Thymus (tissue), 11 donors: Measurements from ENCODE around the gene ATP4B. TPM values are rescaled to one million over a fixed set of nuclear protein-coding genes. Genes with fewer than 3 reads are reported as not detected.

ENCODE experiments used
- DNase-seq, 9 donors: peaks; one replicate each; pipeline ENCODE4 v3.0.0-alpha.2; 2013; ENCODE audit warnings: low spot score in 9 of 9, low read depth in 6 of 9, missing footprints in 1 of 9
- H3K27ac ChIP-seq, 2 donors: one replicate each; pipeline ENCODE4 v1.5.1; 2013; ENCODE audit warnings: control low read depth in 1 of 2, low read depth in 1 of 2, low read length in 1 of 2, mild to moderate bottlenecking in 1 of 2, moderate library complexity in 1 of 2
- H3K27me3 ChIP-seq, 2 donors: one replicate each; pipeline ENCODE4 v1.5.1; 2013; ENCODE audit warnings: low read length in 1 of 2; ENCODE audit not compliant: control insufficient read depth in 2 of 2, insufficient read depth in 1 of 2
- H3K36me3 ChIP-seq, 2 donors: one replicate each; pipeline ENCODE4 v1.5.1; 2013; ENCODE audit warnings: low read length in 1 of 2, mild to moderate bottlenecking in 1 of 2, moderate library complexity in 1 of 2; ENCODE audit not compliant: control insufficient read depth in 2 of 2, insufficient read depth in 2 of 2
- H3K4me1 ChIP-seq, 2 donors: one replicate each; pipeline ENCODE4 v1.5.1; 2013; ENCODE audit warnings: low read length in 2 of 2; ENCODE audit not compliant: control insufficient read depth in 2 of 2, insufficient read depth in 2 of 2
- H3K4me3 ChIP-seq, 2 donors: one replicate each; pipeline ENCODE4 v1.5.1; 2013; ENCODE audit warnings: low read length in 2 of 2, control low read depth in 1 of 2, mild to moderate bottlenecking in 1 of 2
- H3K9me3 ChIP-seq, 2 donors: one replicate each; pipeline ENCODE4 v1.5.1; 2013; ENCODE audit warnings: low read length in 1 of 2, mild to moderate bottlenecking in 1 of 2; ENCODE audit not compliant: control insufficient read depth in 2 of 2, insufficient read depth in 1 of 2
- WGBS: extraction: QIAGEN DNeasy Blood & Tissue Kit; methylation state at CpG from one replicate; pipeline ENCODE4 v1.1.7; 2013; 5-methylcytosine and 5-hydroxymethylcytosine counted together
- polyA plus RNA-seq: library from polyadenylated mRNA; stranded (reverse); fragments of 200-250 nt; gene quantifications from one replicate; pipeline ENCODE4 v1.2.3, GENCODE V29; 2013
- total RNA-seq: library from RNA; stranded (reverse); fragments of 120-200 nt; gene quantifications from one replicate; pipeline ENCODE4 v1.2.4, GENCODE V29; 2013
- donor health status: healthy.

The ATP4B gene
- total and polyA plus RNA-seq, 2 donors = 0.34 to 0.38 TPM

GRCh38 chr13:113646376-113646775, 11.6 kb downstream of the ATP4B start:
- 65% methylated on average over 11 of the region's 11 CpGs for WGBS
- no peak for DNase-seq

GRCh38 chr13:113645329-113645728, 12.7 kb downstream of the ATP4B start:
- Histone ChIP-seq H3K27me3 (no peaks in the 10 kb centered on the region), H3K27ac (no peak overlapping the region), H3K4me3 (no peak overlapping the region), H3K36me3 (peaks cover 6 to 17% of the 10 kb centered on the region in 2 donors), H3K9me3 (peaks cover 0 to 2% of the 10 kb centered on the region in 2 donors), H3K4me1 (peaks cover 0 to 14% of the 10 kb centered on the region in 2 donors)
- WGBS = 98% methylated on average over 9 of the region's 9 CpGs
- no peak for DNase-seq

More at GRCh38 chr13:113646376-113646775, 11.6 kb downstream of the ATP4B start:
- Histone ChIP-seq H3K4me3 (no peak overlapping the region), H3K27me3 (no peaks in the 10 kb centered on the region), H3K4me1 (peaks cover 0 to 14% of the 10 kb centered on the region in 2 donors), H3K9me3 (peaks cover 0 to 2% of the 10 kb centered on the region in 2 donors), H3K27ac (peak overlapping the region in 1 of 2 donors; percentile 56), H3K36me3 (peaks cover 6 to 10% of the 10 kb centered on the region in 2 donors)

GRCh38 chr13:113644800-113645199, 13.2 kb downstream of the ATP4B start:
- Histone ChIP-seq H3K27me3 (no peaks in the 10 kb centered on the region), H3K27ac (no peak overlapping the region), H3K9me3 (peaks cover 0 to 2% of the 10 kb centered on the region in 2 donors), H3K36me3 (peaks cover 11 to 22% of the 10 kb centered on the region in 2 donors), H3K4me1 (peaks cover 0 to 14% of the 10 kb centered on the region in 2 donors), H3K4me3 (no peak overlapping the region)
- no peak for DNase-seq
- WGBS = 96% methylated on average over 1 of the region's 1 CpG

GRCh38 chr13:113643593-113643992, 14.4 kb downstream of the ATP4B start:
- WGBS = 93% methylated on average over 5 of the region's 5 CpGs
- H3K4me3 ChIP-seq = no peak overlapping the region
- peaks cover 0 to 14% of the 10 kb centered on the region in 2 donors for H3K4me1 ChIP-seq
- peaks cover 0 to 2% of the 10 kb centered on the region in 2 donors for H3K9me3 ChIP-seq
- H3K27me3 ChIP-seq = no peaks in the 10 kb centered on the region
- peaks cover 19 to 34% of the 10 kb centered on the region in 2 donors for H3K36me3 ChIP-seq
- no peak for DNase-seq
- no peak overlapping the region for H3K27ac ChIP-seq

- Histone ChIP-seq H3K36me3 (peaks cover 28 to 43% of the 10 kb centered on the region in 2 donors), H3K27ac (no peak overlapping the region), H3K4me1 (peaks cover 0 to 14% of the 10 kb centered on the region in 2 donors), H3K4me3 (no peak overlapping the region), H3K9me3 (peaks cover 0 to 2% of the 10 kb centered on the region in 2 donors), H3K27me3 (no peaks in the 10 kb centered on the region)
- no peak for DNase-seq
- WGBS = 98% methylated on average over 2 of the region's 2 CpGs
Measured at GRCh38 chr13:113642563-113642962, 15.4 kb downstream of the ATP4B start.

- Histone ChIP-seq H3K27me3 (no peaks in the 10 kb centered on the region), H3K4me1 (peaks cover 0 to 4% of the 10 kb centered on the region in 2 donors), H3K4me3 (no peak overlapping the region), H3K36me3 (peaks cover 39 to 55% of the 10 kb centered on the region in 2 donors), H3K9me3 (peaks cover 0 to 4% of the 10 kb centered on the region in 2 donors), H3K27ac (no peak overlapping the region)
- no peak for DNase-seq
- 91% methylated on average over 7 of the region's 7 CpGs for WGBS
Measured at GRCh38 chr13:113641426-113641825, 16.6 kb downstream of the ATP4B start.

GRCh38 chr13:113639616-113640262, 18.3 kb downstream of the ATP4B start:
- Histone ChIP-seq H3K27me3 (no peaks in the 10 kb centered on the region), H3K36me3 (peaks cover 55 to 71% of the 10 kb centered on the region in 2 donors), H3K9me3 (peaks cover 0 to 7% of the 10 kb centered on the region in 2 donors), H3K4me3 (no peak overlapping the region), H3K4me1 (peaks cover 0 to 6% of the 10 kb centered on the region in 2 donors), H3K27ac (no peak overlapping the region)
- DNase-seq = no peak
- 97% methylated on average over 27 of the region's 27 CpGs for WGBS

- 98% methylated on average over 8 of the region's 8 CpGs for WGBS
- Histone ChIP-seq H3K4me1 (peaks cover 0 to 10% of the 10 kb centered on the region in 2 donors), H3K27ac (no peak overlapping the region), H3K27me3 (no peaks in the 10 kb centered on the region), H3K9me3 (peaks cover 0 to 7% of the 10 kb centered on the region in 2 donors), H3K4me3 (no peak overlapping the region), H3K36me3 (peaks cover 60 to 81% of the 10 kb centered on the region in 2 donors)
- DNase-seq = no peak
Measured at GRCh38 chr13:113638806-113639205, 19.2 kb downstream of the ATP4B start.

GRCh38 chr13:113638173-113638746, 19.7 kb downstream of the ATP4B start:
- no peak for DNase-seq
- peaks cover 0 to 7% of the 10 kb centered on the region in 2 donors for H3K9me3 ChIP-seq
- H3K4me3 ChIP-seq = no peak overlapping the region
- H3K27me3 ChIP-seq = no peaks in the 10 kb centered on the region
- H3K36me3 ChIP-seq = peaks cover 65 to 85% of the 10 kb centered on the region in 2 donors
- H3K27ac ChIP-seq = no peak overlapping the region
- 98% methylated on average over 37 of the region's 37 CpGs for WGBS
- peaks cover 0 to 13% of the 10 kb centered on the region in 2 donors for H3K4me1 ChIP-seq
